Measurements from ENCODE around the gene CASP8.

Gene CASP8

GRCh38 chr2:201319511-201319910 lies 59.2 kb downstream of the CASP8 start:
- no peaks in the 10 kb centered on the region for H3K79me1 ChIP-seq (replicated peaks; ENCODE audit: low read length, poor library complexity, severe bottlenecking)
- WGBS = 39% methylated on average over 2 of the region's 2 CpGs

GRCh38 chr2:201320257-201320656 lies 59.9 kb downstream of the CASP8 start:
- Histone ChIP-seq H3K4me3 (ENCODE audit: insufficient read depth in 1 of 2, low read depth in 1 of 2, low read length in 2 of 2) (no peak overlapping the region), H3K79me1 (replicated peaks; ENCODE audit: low read length, poor library complexity, severe bottlenecking) (no peaks in the 10 kb centered on the region), H2AFZ (ENCODE audit: low read depth, low read length) (no peak overlapping the region), H3K27me3 (ENCODE audit: control insufficient read depth in 1 of 2, insufficient read depth in 1 of 2, low read length in 2 of 2) (no peaks in the 10 kb centered on the region), H3K4me2 (ENCODE audit: low read length, poor library complexity, severe bottlenecking) (no peak overlapping the region), H2BK15ac (ENCODE audit: low read depth, poor library complexity, severe bottlenecking) (no peak overlapping the region), H3K18ac (ENCODE audit: low read depth in 1 of 2, low read length in 2 of 2) (no peak overlapping the region), H2BK12ac (ENCODE audit: low read length in 2 of 2) (no peak overlapping the region), H2BK120ac (ENCODE audit: low read depth, low read length) (no peak overlapping the region), H4K91ac (ENCODE audit: low read length) (no peak overlapping the region), H3K4me1 (ENCODE audit: control insufficient read depth, insufficient read depth, low read depth, low read length) (peaks cover 4% of the 10 kb centered on the region), H3K4ac (ENCODE audit: low read depth in 1 of 2, low read length in 2 of 2) (no peak overlapping the region), H3K14ac (ENCODE audit: low read length in 2 of 2) (peak overlapping the region in 1 of 2 experiments; percentile 18), H4K8ac (ENCODE audit: low read length) (no peak overlapping the region), H2AK5ac (ENCODE audit: low read length, severe bottlenecking) (no peak overlapping the region), H2BK5ac (ENCODE audit: low read depth, low read length, poor library complexity, severe bottlenecking) (no peak overlapping the region), H3K23ac (ENCODE audit: low read length in 2 of 2) (no peak overlapping the region), H3K9me3 (ENCODE audit: control insufficient read depth, low read length) (peaks cover 38% of the 10 kb centered on the region), H3K27ac (ENCODE audit: low read length, poor library complexity, severe bottlenecking) (no peak overlapping the region), H3K9ac (ENCODE audit: low read length) (no peak overlapping the region), H3K36me3 (ENCODE audit: control insufficient read depth in 1 of 2, insufficient read depth in 2 of 2, low read depth in 1 of 2, low read length in 2 of 2) (peaks cover 8 to 11% of the 10 kb centered on the region in 2 experiments)
- over 99% methylated on average over 4 of the region's 4 CpGs for WGBS
- no peak for DNase-seq

More at GRCh38 chr2:201319511-201319910, 59.2 kb downstream of the CASP8 start:
- no peak overlapping the region for H2BK12ac ChIP-seq (ENCODE audit: low read length in 2 of 2)
- H3K14ac ChIP-seq (ENCODE audit: low read length in 2 of 2) = no peak overlapping the region
- H3K4me1 ChIP-seq (ENCODE audit: control insufficient read depth, insufficient read depth, low read depth, low read length) = peaks cover 4% of the 10 kb centered on the region
- H3K4me2 ChIP-seq (ENCODE audit: low read length, poor library complexity, severe bottlenecking) = no peak overlapping the region
- H2BK120ac ChIP-seq (ENCODE audit: low read depth, low read length) = no peak overlapping the region
- H2AK5ac ChIP-seq (ENCODE audit: low read length, severe bottlenecking) = no peak overlapping the region
- H3K23ac ChIP-seq (ENCODE audit: low read length in 2 of 2) = no peak overlapping the region
- no peak for DNase-seq
- no peak overlapping the region for H2AFZ ChIP-seq (ENCODE audit: low read depth, low read length)
- peaks cover 8 to 11% of the 10 kb centered on the region in 2 experiments for H3K36me3 ChIP-seq (ENCODE audit: control insufficient read depth in 1 of 2, insufficient read depth in 2 of 2, low read depth in 1 of 2, low read length in 2 of 2)
- no peak overlapping the region for H3K4ac ChIP-seq (ENCODE audit: low read depth in 1 of 2, low read length in 2 of 2)
- no peak overlapping the region for H4K91ac ChIP-seq (ENCODE audit: low read length)
- H2BK5ac ChIP-seq (ENCODE audit: low read depth, low read length, poor library complexity, severe bottlenecking) = no peak overlapping the region
- no peak overlapping the region for H3K4me3 ChIP-seq (ENCODE audit: insufficient read depth in 1 of 2, low read depth in 1 of 2, low read length in 2 of 2)
- no peak overlapping the region for H3K9ac ChIP-seq (ENCODE audit: low read length)
- no peak overlapping the region for H3K18ac ChIP-seq (ENCODE audit: low read depth in 1 of 2, low read length in 2 of 2)
- peaks cover 39% of the 10 kb centered on the region for H3K9me3 ChIP-seq (ENCODE audit: control insufficient read depth, low read length)
- no peak overlapping the region for H3K27ac ChIP-seq (ENCODE audit: low read length, poor library complexity, severe bottlenecking)
- H2BK15ac ChIP-seq (ENCODE audit: low read depth, poor library complexity, severe bottlenecking) = no peak overlapping the region
- H4K8ac ChIP-seq (ENCODE audit: low read length) = no peak overlapping the region
- no peaks in the 10 kb centered on the region for H3K27me3 ChIP-seq (ENCODE audit: control insufficient read depth in 1 of 2, insufficient read depth in 1 of 2, low read length in 2 of 2)

GRCh38 chr2:201320701-201321100 lies 60.4 kb downstream of the CASP8 start:
- Histone ChIP-seq H3K79me1 (replicated peaks; ENCODE audit: low read length, poor library complexity, severe bottlenecking) (no peaks in the 10 kb centered on the region), H3K4me2 (ENCODE audit: low read length, poor library complexity, severe bottlenecking) (no peak overlapping the region), H2BK120ac (ENCODE audit: low read depth, low read length) (no peak overlapping the region), H2AFZ (ENCODE audit: low read depth, low read length) (no peak overlapping the region), H3K14ac (ENCODE audit: low read length in 2 of 2) (no peak overlapping the region), H3K36me3 (ENCODE audit: control insufficient read depth in 1 of 2, insufficient read depth in 2 of 2, low read depth in 1 of 2, low read length in 2 of 2) (peaks cover 8 to 11% of the 10 kb centered on the region in 2 experiments), H3K23ac (ENCODE audit: low read length in 2 of 2) (no peak overlapping the region), H3K4me1 (ENCODE audit: control insufficient read depth, insufficient read depth, low read depth, low read length) (peaks cover 4% of the 10 kb centered on the region), H3K4ac (ENCODE audit: low read depth in 1 of 2, low read length in 2 of 2) (no peak overlapping the region), H2BK5ac (ENCODE audit: low read depth, low read length, poor library complexity, severe bottlenecking) (no peak overlapping the region), H3K9ac (ENCODE audit: low read length) (no peak overlapping the region), H4K91ac (ENCODE audit: low read length) (no peak overlapping the region), H2AK5ac (ENCODE audit: low read length, severe bottlenecking) (no peak overlapping the region), H3K27me3 (ENCODE audit: control insufficient read depth in 1 of 2, insufficient read depth in 1 of 2, low read length in 2 of 2) (no peaks in the 10 kb centered on the region), H3K27ac (ENCODE audit: low read length, poor library complexity, severe bottlenecking) (no peak overlapping the region), H4K8ac (ENCODE audit: low read length) (no peak overlapping the region), H2BK12ac (ENCODE audit: low read length in 2 of 2) (no peak overlapping the region), H3K4me3 (ENCODE audit: insufficient read depth in 1 of 2, low read depth in 1 of 2, low read length in 2 of 2) (no peak overlapping the region), H2BK15ac (ENCODE audit: low read depth, poor library complexity, severe bottlenecking) (no peak overlapping the region), H3K18ac (ENCODE audit: low read depth in 1 of 2, low read length in 2 of 2) (no peak overlapping the region), H3K9me3 (ENCODE audit: control insufficient read depth, low read length) (peaks cover 43% of the 10 kb centered on the region)
- 89% methylated on average over 4 of the region's 4 CpGs for WGBS
- no peak for DNase-seq

- Histone ChIP-seq H3K4ac (ENCODE audit: low read depth in 1 of 2, low read length in 2 of 2) (no peak overlapping the region), H3K14ac (ENCODE audit: low read length in 2 of 2) (no peak overlapping the region), H3K23ac (ENCODE audit: low read length in 2 of 2) (no peak overlapping the region), H3K4me3 (ENCODE audit: insufficient read depth in 1 of 2, low read depth in 1 of 2, low read length in 2 of 2) (no peak overlapping the region), H3K36me3 (ENCODE audit: control insufficient read depth in 1 of 2, insufficient read depth in 2 of 2, low read depth in 1 of 2, low read length in 2 of 2) (peaks cover 8 to 11% of the 10 kb centered on the region in 2 experiments), H2BK120ac (ENCODE audit: low read depth, low read length) (no peak overlapping the region), H2AK5ac (ENCODE audit: low read length, severe bottlenecking) (no peak overlapping the region), H3K9ac (ENCODE audit: low read length) (no peak overlapping the region), H3K79me1 (replicated peaks; ENCODE audit: low read length, poor library complexity, severe bottlenecking) (no peaks in the 10 kb centered on the region), H3K27me3 (ENCODE audit: control insufficient read depth in 1 of 2, insufficient read depth in 1 of 2, low read length in 2 of 2) (no peaks in the 10 kb centered on the region), H4K91ac (ENCODE audit: low read length) (no peak overlapping the region), H3K9me3 (ENCODE audit: control insufficient read depth, low read length) (peaks cover 53% of the 10 kb centered on the region), H2AFZ (ENCODE audit: low read depth, low read length) (no peak overlapping the region), H2BK12ac (ENCODE audit: low read length in 2 of 2) (no peak overlapping the region), H3K4me1 (ENCODE audit: control insufficient read depth, insufficient read depth, low read depth, low read length) (peaks cover 4% of the 10 kb centered on the region), H4K8ac (ENCODE audit: low read length) (no peak overlapping the region), H2BK5ac (ENCODE audit: low read depth, low read length, poor library complexity, severe bottlenecking) (no peak overlapping the region), H2BK15ac (ENCODE audit: low read depth, poor library complexity, severe bottlenecking) (no peak overlapping the region), H3K27ac (ENCODE audit: low read length, poor library complexity, severe bottlenecking) (no peak overlapping the region), H3K4me2 (ENCODE audit: low read length, poor library complexity, severe bottlenecking) (no peak overlapping the region), H3K18ac (ENCODE audit: low read depth in 1 of 2, low read length in 2 of 2) (no peak overlapping the region)
- DNase-seq = no peak
These were observed 62.4 kb downstream of the CASP8 start for GRCh38 chr2:201322772-201323171.

All from mesenchymal stem cell (in vitro differentiated cells and primary cell).